Uterus (tissue), 2 donors: Measurements from ENCODE around the gene TMEM81.

Source experiments
- CTCF ChIP-seq, 4 experiments: fragments of 200-600 bp in 2 of 4; fragments of 450-650 bp in 2 of 4; sonication (generic) in 2 of 4; IDR thresholded peaks; one replicate each; pipeline ENCODE4 v1.5.1; 2016 to 2019; ENCODE audit warnings: antibody characterized with exemption in 4 of 4, mild to moderate bottlenecking in 2 of 4, moderate library complexity in 1 of 4
- POLR2A ChIP-seq, 2 donors: fragments of 450-650 bp; IDR thresholded peaks; one replicate each; pipeline ENCODE4 v1.6.1; 2016; ENCODE audit warnings: antibody characterized with exemption in 2 of 2, mild to moderate bottlenecking in 1 of 2, moderate library complexity in 1 of 2

DNA sequence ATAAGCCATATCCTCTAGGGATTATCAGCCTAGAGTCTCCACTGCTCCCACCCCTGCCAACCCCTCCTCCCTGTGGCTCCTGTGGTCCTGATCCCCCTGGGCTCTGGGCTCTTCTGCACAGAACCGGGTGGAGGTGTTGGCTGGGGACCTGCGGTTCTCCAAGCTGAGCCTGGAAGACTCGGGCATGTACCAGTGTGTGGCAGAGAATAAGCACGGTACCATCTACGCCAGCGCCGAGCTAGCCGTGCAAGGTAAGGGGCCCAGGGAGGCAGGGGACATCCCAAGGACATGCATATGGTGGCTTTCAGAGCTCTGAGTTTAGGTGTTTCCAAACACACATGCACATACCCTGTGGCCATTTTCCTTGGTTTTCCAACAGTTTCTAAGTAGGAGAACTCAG, 21.9 kb downstream of the TMEM81 start:
- TF ChIP-seq POLR2A (IDR thresholded peaks at IDR 0.05) (no peak), CTCF (IDR thresholded peaks at IDR 0.05) (no peak)
